Astrocyte (in vitro differentiated cells and primary cell): ENCODE results near the gene ESRRG. TPM values are rescaled to one million over a fixed set of nuclear protein-coding genes. Genes with fewer than 3 reads are reported as not detected.
A peak's percentile ranks its signal among the peaks of the same experiment; 100 is the strongest.

ENCODE experiments used
- DNase-seq: peaks from one replicate; pipeline ENCODE4 v3.0.0-alpha.2; 2010; ENCODE audit warnings: low read depth
- FAIRE-seq: peaks from 2 replicates; lab custom pipeline; 2011; peaks lifted over from hg19 to GRCh38; lab: Jason Lieb, UNC
- H2AFZ ChIP-seq: 2 replicates; pipeline ENCODE4 v1.6.0; 2012; ENCODE audit warnings: low read depth, low read length, inconsistent platforms
- H3K27ac ChIP-seq: 2 replicates; pipeline ENCODE4 v1.5.1; 2011; ENCODE audit warnings: low read depth, low read length, inconsistent platforms
- H3K27me3 ChIP-seq: 2 replicates; pipeline ENCODE4 v1.6.0; 2011; ENCODE audit warnings: low read length, inconsistent platforms; ENCODE audit not compliant: insufficient read depth
- H3K36me3 ChIP-seq: 2 replicates; pipeline ENCODE4 v1.5.1; 2011; ENCODE audit warnings: low read length, inconsistent platforms; ENCODE audit not compliant: insufficient read depth
- H3K4me1 ChIP-seq: 2 replicates; pipeline ENCODE4 v1.5.1; 2011; ENCODE audit warnings: low read length, inconsistent platforms; ENCODE audit not compliant: insufficient read depth
- H3K4me2 ChIP-seq: 2 replicates; pipeline ENCODE4 v1.6.0; 2012; ENCODE audit warnings: low read length, inconsistent platforms
- H3K4me3 ChIP-seq: 2 replicates; pipeline ENCODE4 v1.5.1; 2011; ENCODE audit warnings: low read depth, mild to moderate bottlenecking, low read length, inconsistent platforms; ENCODE audit not compliant: insufficient read depth
- H3K79me2 ChIP-seq: 2 replicates; pipeline ENCODE4 v1.6.0; 2012; ENCODE audit warnings: mild to moderate bottlenecking, low read length, inconsistent platforms; ENCODE audit not compliant: insufficient read depth
- H3K9ac ChIP-seq: 2 replicates; pipeline ENCODE4 v1.6.0; 2012; ENCODE audit warnings: mild to moderate bottlenecking, low read length, inconsistent platforms
- H3K9me3 ChIP-seq: 2 replicates; pipeline ENCODE4 v1.5.1; 2012; ENCODE audit warnings: low read depth, mild to moderate bottlenecking, low read length, inconsistent platforms; ENCODE audit not compliant: insufficient read depth
- H4K20me1 ChIP-seq: 2 replicates; pipeline ENCODE4 v1.6.0; 2012; ENCODE audit warnings: low read length, inconsistent platforms; ENCODE audit not compliant: insufficient read depth
- H3K27ac Mint-ChIP-seq: one replicate; pipeline ENCODE4 v1.8.0; 2021; ENCODE audit warnings: mild to moderate bottlenecking, mixed read lengths; ENCODE audit not compliant: unreplicated experiment
- H3K27me3 Mint-ChIP-seq: one replicate; pipeline ENCODE4 v1.8.0; 2021; ENCODE audit warnings: low read depth, mixed read lengths; ENCODE audit not compliant: unreplicated experiment
- H3K36me3 Mint-ChIP-seq: one replicate; pipeline ENCODE4 v1.8.0; 2021; ENCODE audit warnings: low read depth, mixed read lengths; ENCODE audit not compliant: unreplicated experiment
- H3K4me1 Mint-ChIP-seq: one replicate; pipeline ENCODE4 v1.8.0; 2021; ENCODE audit warnings: low read depth, mixed read lengths; ENCODE audit not compliant: unreplicated experiment
- H3K4me3 Mint-ChIP-seq: one replicate; pipeline ENCODE4 v1.8.0; 2021; ENCODE audit warnings: mild to moderate bottlenecking, moderate library complexity, mixed read lengths; ENCODE audit not compliant: unreplicated experiment
- H3K9me3 Mint-ChIP-seq: one replicate; pipeline ENCODE4 v1.8.0; 2021; ENCODE audit warnings: mild to moderate bottlenecking, mixed read lengths; ENCODE audit not compliant: unreplicated experiment
- CTCF ChIP-seq: IDR thresholded peaks from 2 replicates; pipeline ENCODE4 v1.5.1; 2011; ENCODE audit warnings: low read depth, mild to moderate bottlenecking, inconsistent platforms, low read length, moderate library complexity; ENCODE audit not compliant: insufficient read depth
- EZH2 ChIP-seq: IDR thresholded peaks from 2 replicates; pipeline ENCODE4 v1.6.1; 2012; ENCODE audit warnings: mild to moderate bottlenecking, low read length, inconsistent platforms; ENCODE audit not compliant: insufficient read depth
- total RNA-seq: library from RNA; stranded (reverse); gene quantifications from 2 replicates; pipeline ENCODE4 v1.2.1, GENCODE V29; 2021

Gene ESRRG
- total RNA-seq, 1 donor from 2014 or later, result 0.79 TPM

- FAIRE-seq, result no peak
- DNase-seq, result no peak
- Histone ChIP-seq H3K4me2 (no peak overlapping the region), H2AFZ (no peak overlapping the region), H3K27me3 (no peaks in the 10 kb centered on the region), H3K4me3 (no peak overlapping the region), H3K4me1 (no peaks in the 10 kb centered on the region), H4K20me1 (no peaks in the 10 kb centered on the region), H3K36me3 (no peaks in the 10 kb centered on the region), H3K79me2 (no peaks in the 10 kb centered on the region), H3K9me3 (no peaks in the 10 kb centered on the region), H3K9ac (no peak overlapping the region), H3K27ac (no peak overlapping the region)
- no peak for TF ChIP-seq CTCF
- TF ChIP-seq EZH2, result no peak
- no peak overlapping the region for H3K27ac Mint-ChIP-seq
- no peaks in the 10 kb centered on the region for H3K9me3 Mint-ChIP-seq
- H3K4me1 Mint-ChIP-seq, result peaks cover 7% of the 10 kb centered on the region
- H3K27me3 Mint-ChIP-seq, result no peaks in the 10 kb centered on the region
- H3K36me3 Mint-ChIP-seq, result no peaks in the 10 kb centered on the region
- no peak overlapping the region for H3K4me3 Mint-ChIP-seq
Observed at GRCh38 chr1:216688127-216688657, 35.0 kb downstream of the ESRRG start.

- no peaks in the 10 kb centered on the region for H3K4me1 ChIP-seq
- no peak overlapping the region for H2AFZ ChIP-seq
- no peak overlapping the region for H3K27ac Mint-ChIP-seq
- no peaks in the 10 kb centered on the region for H3K27me3 ChIP-seq
- H3K9me3 ChIP-seq, result no peaks in the 10 kb centered on the region
- no peaks in the 10 kb centered on the region for H3K36me3 ChIP-seq
- H3K4me2 ChIP-seq, result peak overlapping the region; percentile 36
- H3K4me3 ChIP-seq, result no peak overlapping the region
- no peaks in the 10 kb centered on the region for H3K36me3 Mint-ChIP-seq
- no peaks in the 10 kb centered on the region for H3K9me3 Mint-ChIP-seq
- no peaks in the 10 kb centered on the region for H3K27me3 Mint-ChIP-seq
- H3K79me2 ChIP-seq, result no peaks in the 10 kb centered on the region
- DNase-seq (peak; percentile 3), FAIRE-seq (no peak)
- no peaks in the 10 kb centered on the region for H4K20me1 ChIP-seq
- H3K27ac ChIP-seq, result no peak overlapping the region
- TF ChIP-seq CTCF, result no peak
- H3K9ac ChIP-seq, result no peak overlapping the region
- H3K4me3 Mint-ChIP-seq, result peak overlapping the region; percentile 7
- peaks cover 7% of the 10 kb centered on the region for H3K4me1 Mint-ChIP-seq
Observed at GRCh38 chr1:216686860-216687766, 36.1 kb downstream of the ESRRG start.

- Histone ChIP-seq H3K9ac (no peak overlapping the region), H3K4me2 (no peak overlapping the region), H4K20me1 (no peaks in the 10 kb centered on the region), H2AFZ (peak overlapping the region; percentile 14), H3K27me3 (no peaks in the 10 kb centered on the region), H3K4me3 (no peak overlapping the region), H3K9me3 (no peaks in the 10 kb centered on the region), H3K36me3 (no peaks in the 10 kb centered on the region), H3K27ac (no peak overlapping the region), H3K79me2 (no peaks in the 10 kb centered on the region), H3K4me1 (no peaks in the 10 kb centered on the region)
- Mint-ChIP-seq H3K4me3 (no peak overlapping the region), H3K36me3 (no peaks in the 10 kb centered on the region), H3K9me3 (no peaks in the 10 kb centered on the region), H3K4me1 (peaks cover 7% of the 10 kb centered on the region), H3K27ac (no peak overlapping the region), H3K27me3 (no peaks in the 10 kb centered on the region)
- FAIRE-seq (no peak), DNase-seq (no peak)
- no peak for TF ChIP-seq EZH2
- no peak for TF ChIP-seq CTCF
Observed at GRCh38 chr1:216682752-216683151, 40.5 kb downstream of the ESRRG start.
